Measurements from ENCODE around the gene CTCFL. TPM values are rescaled to one million over a fixed set of nuclear protein-coding genes. Genes with fewer than 3 reads are reported as not detected.

The CTCFL gene
- total and polyA plus RNA-seq, 2 donors (not counting 3 experiments of a cell fraction or from before 2014, with no cell fraction given) = not detected

DNA sequence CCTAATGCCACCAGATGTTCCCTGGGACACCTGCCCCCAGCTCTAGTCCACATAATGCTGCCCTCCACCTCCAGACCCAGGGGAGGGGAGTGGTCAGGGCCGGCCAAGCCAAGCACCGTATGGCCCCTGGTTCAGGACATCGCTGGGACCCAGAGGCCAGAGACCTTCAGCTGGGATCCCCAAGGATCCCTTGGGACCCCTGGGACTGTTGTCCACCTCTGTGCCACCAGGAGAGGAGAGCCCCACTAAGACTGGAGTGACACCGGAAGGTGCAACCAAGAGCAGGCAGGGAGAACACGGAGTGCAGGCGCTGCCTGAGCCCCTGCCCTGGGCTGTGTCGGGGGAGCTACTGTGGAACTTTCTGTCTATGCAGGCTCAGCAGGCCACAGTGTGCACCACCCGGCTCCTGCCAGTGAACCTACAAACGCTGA is 43.6 kb downstream of the CTCFL start:
- ChIA-PET POLR2A (no interaction called here), CTCF (no interaction called here)
- peaks cover 3% of the 10 kb centered on the region for H3K4me1 ChIP-seq (ENCODE audit: control insufficient read depth, extremely low read depth, insufficient read depth, low read length)
- H3K27ac ChIP-seq (ENCODE audit: insufficient read depth, low read depth, low read length) = no peak overlapping the region
- H3K27me3 ChIP-seq (ENCODE audit: control insufficient read depth in 2 of 2, insufficient read depth in 2 of 2, low read length in 2 of 2) = peaks cover 1 to 12% of the 10 kb centered on the region in 2 experiments
- no peaks in the 10 kb centered on the region for H3K9me1 ChIP-seq (replicated peaks; ENCODE audit: control insufficient read depth, extremely low read depth, insufficient read depth, low read length)
- no peaks in the 10 kb centered on the region for H3K79me2 ChIP-seq (ENCODE audit: control insufficient read depth, insufficient read depth, low read length)
- FAIRE-seq (no peak), DNase-seq (ENCODE audit: low read depth, low spot score) (no peak)
- H2AFZ ChIP-seq (ENCODE audit: low read depth, low read length) = no peak overlapping the region
- H3K4me3 ChIP-seq (replicated peaks in 1 of 3; ENCODE audit: insufficient read depth in 1 of 3, low read depth in 1 of 3, low read length in 3 of 3) = no peak overlapping the region
- no peaks in the 10 kb centered on the region for H3K36me3 ChIP-seq (ENCODE audit: control insufficient read depth in 2 of 2, extremely low read depth in 1 of 2, insufficient read depth in 2 of 2, low read length in 2 of 2)
- TF ChIP-seq, protein P1, sequence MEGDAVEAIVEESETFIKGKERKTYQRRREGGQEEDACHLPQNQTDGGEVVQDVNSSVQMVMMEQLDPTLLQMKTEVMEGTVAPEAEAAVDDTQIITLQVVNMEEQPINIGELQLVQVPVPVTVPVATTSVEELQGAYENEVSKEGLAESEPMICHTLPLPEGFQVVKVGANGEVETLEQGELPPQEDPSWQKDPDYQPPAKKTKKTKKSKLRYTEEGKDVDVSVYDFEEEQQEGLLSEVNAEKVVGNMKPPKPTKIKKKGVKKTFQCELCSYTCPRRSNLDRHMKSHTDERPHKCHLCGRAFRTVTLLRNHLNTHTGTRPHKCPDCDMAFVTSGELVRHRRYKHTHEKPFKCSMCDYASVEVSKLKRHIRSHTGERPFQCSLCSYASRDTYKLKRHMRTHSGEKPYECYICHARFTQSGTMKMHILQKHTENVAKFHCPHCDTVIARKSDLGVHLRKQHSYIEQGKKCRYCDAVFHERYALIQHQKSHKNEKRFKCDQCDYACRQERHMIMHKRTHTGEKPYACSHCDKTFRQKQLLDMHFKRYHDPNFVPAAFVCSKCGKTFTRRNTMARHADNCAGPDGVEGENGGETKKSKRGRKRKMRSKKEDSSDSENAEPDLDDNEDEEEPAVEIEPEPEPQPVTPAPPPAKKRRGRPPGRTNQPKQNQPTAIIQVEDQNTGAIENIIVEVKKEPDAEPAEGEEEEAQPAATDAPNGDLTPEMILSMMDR (IDR thresholded peaks at IDR 0.05; ENCODE audit: extremely low read depth in 1 of 2, insufficient read depth in 1 of 2, low read depth in 1 of 2, low read length in 2 of 2) = no peak
- TF ChIP-seq MYC (IDR thresholded peaks at IDR 0.05; ENCODE audit: low read depth, low read length) (no peak), POLR2A (IDR thresholded peaks at IDR 0.05; ENCODE audit: low read depth, low read length) (no peak), POLR2AphosphoS5 (IDR thresholded peaks at IDR 0.05; ENCODE audit: insufficient read depth, low read depth, low read length) (no peak), EZH2 (IDR thresholded peaks at IDR 0.05; ENCODE audit: borderline replicate concordance, low read depth, low read length, severe bottlenecking) (no peak), JUN (IDR thresholded peaks at IDR 0.05; ENCODE audit: borderline replicate concordance, insufficient read depth, insufficient read length, low read depth) (no peak), GATA2 (IDR thresholded peaks at IDR 0.05; ENCODE audit: insufficient read depth, insufficient read length, low read depth, low read length) (no peak), FOS (IDR thresholded peaks at IDR 0.05; ENCODE audit: borderline replicate concordance, insufficient read depth, low read length) (no peak)
- TF ChIP-seq, protein P2, sequence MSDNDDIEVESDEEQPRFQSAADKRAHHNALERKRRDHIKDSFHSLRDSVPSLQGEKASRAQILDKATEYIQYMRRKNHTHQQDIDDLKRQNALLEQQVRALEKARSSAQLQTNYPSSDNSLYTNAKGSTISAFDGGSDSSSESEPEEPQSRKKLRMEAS (IDR thresholded peaks at IDR 0.05; ENCODE audit: insufficient read depth, insufficient read length) = no peak
- intact Hi-C loops (cut with micrococcal nuclease) (no loop called here), dilution Hi-C loops (cut with MboI; ENCODE audit: extremely low pct_ligation_motif_present, low sequenced_read_pairs) (no loop called here)
- BruUV-seq (replicated peaks) = no TSS peak
- no peaks in the 10 kb centered on the region for H3K9me3 ChIP-seq (replicated peaks; ENCODE audit: control insufficient read depth, insufficient read depth, low read length)
- no peak overlapping the region for H3K9ac ChIP-seq (replicated peaks; ENCODE audit: extremely low read depth, insufficient read depth, low read length)
- no peak overlapping the region for H3K4me2 ChIP-seq (ENCODE audit: insufficient read depth, low read length)
- no peaks in the 10 kb centered on the region for H4K20me1 ChIP-seq (replicated peaks; ENCODE audit: control insufficient read depth, extremely low read depth, insufficient read depth, low read length)

Measured in endothelial cell of umbilical vein (primary cell).